ENCODE data around the gene ENG.
"Not testable (repeated sequence)": the region's sequence is repeated elsewhere in the genome, so short reads cannot be mapped to it uniquely, and the experiment has no call there.

The ENG gene

DNA sequence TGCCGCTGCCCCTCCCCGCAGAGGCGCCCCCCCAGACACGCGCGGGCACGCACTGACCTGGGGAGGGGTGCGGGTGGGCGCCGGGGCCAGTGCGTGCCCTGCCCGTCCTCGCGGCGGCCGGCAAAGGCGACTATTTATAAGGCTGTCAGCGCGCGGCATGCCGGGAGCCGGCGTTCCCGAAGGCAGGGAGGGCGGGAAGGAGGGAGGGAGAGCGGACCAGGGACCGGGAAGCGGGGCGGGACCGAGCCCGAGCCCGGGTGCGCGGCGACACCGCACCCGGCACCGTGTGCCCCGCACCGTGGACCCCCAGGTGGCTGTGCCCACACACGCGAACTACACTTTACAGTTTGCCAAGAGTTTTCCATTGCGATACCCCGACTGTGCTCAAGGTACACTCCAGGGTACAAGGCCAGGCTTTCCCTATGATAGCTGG lies 23.1 kb upstream of the ENG start, which contains the start of gene AK1:
AK1 (minus strand) TSS at position 110 of the 433 bp plus-strand sequence. CDS start 3,058 bp downstream, outside the sequence.
- no peak for FAIRE-seq
- TF ChIP-seq TAF1 (IDR thresholded peaks at IDR 0.05; ENCODE audit: borderline replicate concordance, low read depth, low read length) (no peak), POLR2A (IDR thresholded peaks at IDR 0.05; ENCODE audit: low read depth, low read length) (no peak), POLR2AphosphoS5 (IDR thresholded peaks at IDR 0.05; ENCODE audit: low read depth, low read length) (no peak)
- DNase-seq (ENCODE audit: insufficient read length), result no peak

GRCh38 chr9:127876764-127877562 lies 22.5 kb upstream of the ENG start:
- no peak for DNase-seq (ENCODE audit: insufficient read length)
- TF ChIP-seq TAF1 (IDR thresholded peaks at IDR 0.05; ENCODE audit: borderline replicate concordance, low read depth, low read length) (no peak), POLR2AphosphoS5 (IDR thresholded peaks at IDR 0.05; ENCODE audit: low read depth, low read length) (no peak), POLR2A (IDR thresholded peaks at IDR 0.05; ENCODE audit: low read depth, low read length) (no peak)
- no peak for FAIRE-seq

- no peak for DNase-seq (ENCODE audit: insufficient read length)
- FAIRE-seq, result no peak
- TF ChIP-seq TAF1 (IDR thresholded peaks at IDR 0.05; ENCODE audit: borderline replicate concordance, low read depth, low read length) (no peak), POLR2AphosphoS5 (IDR thresholded peaks at IDR 0.05; ENCODE audit: low read depth, low read length) (no peak), POLR2A (IDR thresholded peaks at IDR 0.05; ENCODE audit: low read depth, low read length) (no peak)
Observed at GRCh38 chr9:127876026-127876763, 21.7 kb upstream of the ENG start.

DNA sequence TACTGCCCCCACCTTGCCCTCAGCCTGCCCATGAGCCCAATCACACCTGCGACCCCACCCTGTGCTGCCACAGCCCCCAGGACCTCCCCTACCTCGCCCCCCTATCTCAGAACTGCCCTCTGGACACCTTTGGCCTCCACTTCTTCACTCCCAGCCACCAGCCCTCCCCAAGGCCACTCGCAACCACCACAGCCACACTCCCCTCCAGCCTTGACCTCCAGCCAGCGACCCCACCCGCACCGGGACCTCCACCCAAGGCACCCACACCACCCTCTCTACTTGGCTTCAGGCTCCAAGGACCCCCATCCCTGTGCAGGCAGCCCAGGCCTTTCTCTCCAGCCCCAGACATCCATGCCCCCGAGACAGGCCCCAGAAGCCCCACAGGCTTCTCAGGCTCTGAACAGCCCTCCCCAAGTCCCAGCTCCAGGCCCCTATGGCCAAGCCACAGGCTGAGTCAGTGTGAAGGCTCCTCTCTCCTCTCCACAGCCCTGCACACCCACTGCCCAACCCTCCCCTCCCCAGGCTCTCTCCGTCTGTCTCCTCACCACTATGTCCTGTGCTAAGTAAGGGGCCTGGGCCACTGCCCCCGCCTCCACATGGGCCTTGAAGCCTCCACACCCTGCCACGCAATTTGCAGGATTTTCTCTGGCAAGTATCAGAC lies 21.0 kb upstream of the ENG start:
- TF ChIP-seq POLR2AphosphoS5 (IDR thresholded peaks at IDR 0.05; ENCODE audit: low read depth, low read length) (no peak), POLR2A (IDR thresholded peaks at IDR 0.05; ENCODE audit: low read depth, low read length) (no peak), TAF1 (IDR thresholded peaks at IDR 0.05; ENCODE audit: borderline replicate concordance, low read depth, low read length) (no peak)
- FAIRE-seq, result no peak
- no peak for DNase-seq (ENCODE audit: insufficient read length)

- DNase-seq (ENCODE audit: insufficient read length) (no peak), FAIRE-seq (no peak)
- no peak for TF ChIP-seq POLR2A (IDR thresholded peaks at IDR 0.05; ENCODE audit: low read depth, low read length)
- no peak for TF ChIP-seq TAF1 (IDR thresholded peaks at IDR 0.05; ENCODE audit: borderline replicate concordance, low read depth, low read length)
- TF ChIP-seq POLR2AphosphoS5 (IDR thresholded peaks at IDR 0.05; ENCODE audit: low read depth, low read length), result no peak
Observed at GRCh38 chr9:127874301-127875221, 20.1 kb upstream of the ENG start.

GRCh38 chr9:127873886-127874285 lies 19.4 kb upstream of the ENG start:
- DNase-seq (ENCODE audit: insufficient read length) (no peak), FAIRE-seq (no peak)
- no peak for TF ChIP-seq TAF1 (IDR thresholded peaks at IDR 0.05; ENCODE audit: borderline replicate concordance, low read depth, low read length)
- no peak for TF ChIP-seq POLR2AphosphoS5 (IDR thresholded peaks at IDR 0.05; ENCODE audit: low read depth, low read length)
- TF ChIP-seq POLR2A (IDR thresholded peaks at IDR 0.05; ENCODE audit: low read depth, low read length), result no peak

GRCh38 chr9:127873223-127873691 lies 18.8 kb upstream of the ENG start:
- DNase-seq (ENCODE audit: insufficient read length) (no peak), FAIRE-seq (no peak)
- no peak for TF ChIP-seq TAF1 (IDR thresholded peaks at IDR 0.05; ENCODE audit: borderline replicate concordance, low read depth, low read length)
- TF ChIP-seq POLR2AphosphoS5 (IDR thresholded peaks at IDR 0.05; ENCODE audit: low read depth, low read length), result no peak
- no peak for TF ChIP-seq POLR2A (IDR thresholded peaks at IDR 0.05; ENCODE audit: low read depth, low read length)

DNA sequence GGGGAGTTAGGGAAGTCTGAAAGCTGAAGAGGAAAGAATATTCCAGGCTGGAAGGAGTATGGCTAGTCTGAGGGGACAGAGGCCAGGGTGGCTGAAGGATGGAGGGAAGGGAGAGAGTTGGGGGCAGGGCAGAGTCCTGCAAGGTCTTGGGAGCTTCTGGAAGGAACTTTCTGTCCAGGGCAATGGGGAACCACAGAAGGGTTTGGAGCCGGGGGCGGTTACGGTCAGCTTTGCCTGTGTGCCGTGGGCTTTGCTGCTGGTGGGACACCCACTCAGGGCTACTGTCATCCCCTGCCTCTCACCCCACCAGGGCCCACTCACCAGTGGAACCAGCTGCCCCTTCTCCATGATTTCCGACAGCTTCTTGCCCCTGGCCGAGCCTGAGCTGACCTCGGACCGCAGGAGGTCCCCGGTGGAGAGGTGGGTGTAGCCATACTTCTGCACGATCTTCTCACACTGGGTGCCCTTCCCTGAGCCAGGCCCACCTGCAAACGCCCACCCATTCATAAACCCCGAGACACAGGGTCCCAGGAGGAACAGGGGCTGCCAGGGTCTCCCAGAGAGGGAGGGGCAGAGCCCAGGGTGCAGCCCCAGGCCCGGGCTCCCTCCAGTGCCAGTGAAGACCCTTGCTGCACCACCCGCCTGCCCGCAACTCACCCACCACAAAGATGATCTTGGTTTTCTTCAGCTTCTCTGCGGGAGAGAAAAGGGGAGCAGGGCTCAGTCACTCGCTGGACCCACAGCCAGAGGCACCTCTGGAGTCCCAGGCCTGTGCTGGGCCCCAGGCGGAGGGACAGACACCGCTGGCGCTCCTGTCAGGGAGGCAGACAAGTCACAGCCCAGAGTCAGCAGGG lies 18.1 kb upstream of the ENG start:
- no peak for FAIRE-seq
- no peak for DNase-seq (ENCODE audit: insufficient read length)
- TF ChIP-seq POLR2AphosphoS5 (IDR thresholded peaks at IDR 0.05; ENCODE audit: low read depth, low read length) (no peak), POLR2A (IDR thresholded peaks at IDR 0.05; ENCODE audit: low read depth, low read length) (no peak), TAF1 (IDR thresholded peaks at IDR 0.05; ENCODE audit: borderline replicate concordance, low read depth, low read length) (no peak)

GRCh38 chr9:127871531-127871930 lies 17.1 kb upstream of the ENG start:
- FAIRE-seq, result no peak
- TF ChIP-seq POLR2A (IDR thresholded peaks at IDR 0.05; ENCODE audit: low read depth, low read length) (no peak), POLR2AphosphoS5 (IDR thresholded peaks at IDR 0.05; ENCODE audit: low read depth, low read length) (no peak), TAF1 (IDR thresholded peaks at IDR 0.05; ENCODE audit: borderline replicate concordance, low read depth, low read length) (no peak)
- no peak for DNase-seq (ENCODE audit: insufficient read length)

GRCh38 chr9:127870887-127871286 lies 16.4 kb upstream of the ENG start:
- TF ChIP-seq POLR2A (IDR thresholded peaks at IDR 0.05; ENCODE audit: low read depth, low read length), result no peak
- TF ChIP-seq TAF1 (IDR thresholded peaks at IDR 0.05; ENCODE audit: borderline replicate concordance, low read depth, low read length), result no peak
- no peak for TF ChIP-seq POLR2AphosphoS5 (IDR thresholded peaks at IDR 0.05; ENCODE audit: low read depth, low read length)
- DNase-seq (ENCODE audit: insufficient read length) (no peak), FAIRE-seq (no peak)

GRCh38 chr9:127870153-127870491 lies 15.7 kb upstream of the ENG start:
- DNase-seq (ENCODE audit: insufficient read length); FAIRE-seq: not testable (repeated sequence)
